ENCODE data around the gene DPP7. TPM values are rescaled to one million over a fixed set of nuclear protein-coding genes. Genes with fewer than 3 reads are reported as not detected.

Gene DPP7
- total and polyA plus RNA-seq, 7 donors: 34.8 to 75.3 (median 67.4) TPM

GRCh38 chr9:137140151-137141012 lies 25.8 kb upstream of the DPP7 start:
- no peak for DNase-seq
- no peak for ATAC-seq
- no peak overlapping the region for H3K4me3 ChIP-seq
- 52 to 55% (median 53%) methylated on average over 26 of the region's 26 CpGs for WGBS, 3 donors
- H3K36me3 ChIP-seq (ENCODE audit: insufficient read depth in 1 of 2, low read depth in 1 of 2): no peaks in the 10 kb centered on the region
- no peaks in the 10 kb centered on the region for H3K4me1 ChIP-seq
- no peaks in the 10 kb centered on the region for H3K9me3 ChIP-seq
- intact Hi-C loops (cut with DNase I): no loop called here
- TF ChIP-seq, protein P1, sequence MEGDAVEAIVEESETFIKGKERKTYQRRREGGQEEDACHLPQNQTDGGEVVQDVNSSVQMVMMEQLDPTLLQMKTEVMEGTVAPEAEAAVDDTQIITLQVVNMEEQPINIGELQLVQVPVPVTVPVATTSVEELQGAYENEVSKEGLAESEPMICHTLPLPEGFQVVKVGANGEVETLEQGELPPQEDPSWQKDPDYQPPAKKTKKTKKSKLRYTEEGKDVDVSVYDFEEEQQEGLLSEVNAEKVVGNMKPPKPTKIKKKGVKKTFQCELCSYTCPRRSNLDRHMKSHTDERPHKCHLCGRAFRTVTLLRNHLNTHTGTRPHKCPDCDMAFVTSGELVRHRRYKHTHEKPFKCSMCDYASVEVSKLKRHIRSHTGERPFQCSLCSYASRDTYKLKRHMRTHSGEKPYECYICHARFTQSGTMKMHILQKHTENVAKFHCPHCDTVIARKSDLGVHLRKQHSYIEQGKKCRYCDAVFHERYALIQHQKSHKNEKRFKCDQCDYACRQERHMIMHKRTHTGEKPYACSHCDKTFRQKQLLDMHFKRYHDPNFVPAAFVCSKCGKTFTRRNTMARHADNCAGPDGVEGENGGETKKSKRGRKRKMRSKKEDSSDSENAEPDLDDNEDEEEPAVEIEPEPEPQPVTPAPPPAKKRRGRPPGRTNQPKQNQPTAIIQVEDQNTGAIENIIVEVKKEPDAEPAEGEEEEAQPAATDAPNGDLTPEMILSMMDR (IDR thresholded peaks at IDR 0.05): no peak
- no peak overlapping the region for H3K27ac ChIP-seq
- peaks cover 0 to 92% (median 50%) of the 10 kb centered on the region in 3 donors for H3K27me3 ChIP-seq (ENCODE audit: insufficient read depth in 3 of 3, low read length in 2 of 3)

DNA sequence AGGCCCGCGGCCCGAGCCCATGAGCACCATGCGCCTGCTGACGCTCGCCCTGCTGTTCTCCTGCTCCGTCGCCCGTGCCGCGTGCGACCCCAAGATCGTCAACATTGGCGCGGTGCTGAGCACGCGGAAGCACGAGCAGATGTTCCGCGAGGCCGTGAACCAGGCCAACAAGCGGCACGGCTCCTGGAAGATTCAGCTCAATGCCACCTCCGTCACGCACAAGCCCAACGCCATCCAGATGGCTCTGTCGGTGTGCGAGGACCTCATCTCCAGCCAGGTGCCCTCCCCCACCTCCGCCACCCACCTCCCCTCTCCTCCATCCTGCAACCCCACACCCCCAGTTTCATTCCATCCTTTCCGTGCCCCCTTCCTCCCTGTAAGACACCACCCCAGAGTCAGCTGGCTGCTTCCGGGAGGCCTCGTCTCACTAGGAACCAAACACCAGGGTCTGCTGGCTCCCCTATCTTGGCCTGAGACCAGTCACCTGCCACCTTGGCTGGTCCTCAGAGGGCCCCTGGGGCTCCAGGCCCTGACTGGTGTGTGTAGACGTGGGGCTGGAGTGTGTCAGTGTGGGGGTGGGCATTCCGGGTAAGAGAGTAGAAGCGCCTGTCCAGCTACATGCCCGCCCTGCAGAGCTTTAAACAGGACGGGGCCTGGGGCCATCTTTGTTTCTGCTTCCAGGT lies 25.1 kb upstream of the DPP7 start:
- DNase-seq: no peak
- 15 to 20% (median 18%) methylated on average over 33 to 37 of the region's 37 CpGs for WGBS, 3 donors
- Histone ChIP-seq H3K4me3 (no peak overlapping the region), H3K27me3 (ENCODE audit: insufficient read depth in 3 of 3, low read length in 2 of 3) (peaks cover 0 to 97% (median 50%) of the 10 kb centered on the region in 3 donors), H3K27ac (no peak overlapping the region), H3K36me3 (ENCODE audit: insufficient read depth in 1 of 2, low read depth in 1 of 2) (no peaks in the 10 kb centered on the region), H3K4me1 (no peaks in the 10 kb centered on the region), H3K9me3 (no peaks in the 10 kb centered on the region)
- TF ChIP-seq, protein P1 (IDR thresholded peaks at IDR 0.05): no peak
- intact Hi-C loops (cut with DNase I): no loop called here
- ATAC-seq: no peak

GRCh38 chr9:137138722-137139467 lies 24.4 kb upstream of the DPP7 start, which contains the start of gene GRIN1:
TSS of gene GRIN1 (plus strand) at chr9:137139154. CDS start at chr9:137139487, 333 bp downstream.
- no peaks in the 10 kb centered on the region for H3K36me3 ChIP-seq (ENCODE audit: insufficient read depth in 1 of 2, low read depth in 1 of 2)
- DNase-seq (no peak), ATAC-seq (peak; percentile 60 to 72 (median 68))
- H3K9me3 ChIP-seq: no peaks in the 10 kb centered on the region
- peaks cover 0 to 98% (median 50%) of the 10 kb centered on the region in 3 donors for H3K27me3 ChIP-seq (ENCODE audit: insufficient read depth in 3 of 3, low read length in 2 of 3)
- H3K4me1 ChIP-seq: no peaks in the 10 kb centered on the region
- H3K27ac ChIP-seq: no peak within 1 kb of the TSS
- intact Hi-C loops (cut with DNase I): no loop called here
- H3K4me3 ChIP-seq: peak within 1 kb of the TSS; percentile 15
- TF ChIP-seq, protein P1 (IDR thresholded peaks at IDR 0.05): no peak
- WGBS, 3 donors: 2 to 10% (median 3%) methylated on average over 61 to 104 of the region's 104 CpGs

- Histone ChIP-seq H3K27ac (no peak overlapping the region), H3K36me3 (ENCODE audit: insufficient read depth in 1 of 2, low read depth in 1 of 2) (no peaks in the 10 kb centered on the region), H3K27me3 (ENCODE audit: insufficient read depth in 3 of 3, low read length in 2 of 3) (peaks cover 0 to 98% (median 45%) of the 10 kb centered on the region in 3 donors), H3K4me1 (no peaks in the 10 kb centered on the region), H3K9me3 (no peaks in the 10 kb centered on the region), H3K4me3 (no peak overlapping the region)
- DNase-seq (no peak), ATAC-seq (no peak)
- TF ChIP-seq, protein P1 (IDR thresholded peaks at IDR 0.05): no peak
- intact Hi-C loops (cut with DNase I): no loop called here
- WGBS, 3 donors: 5 to 8% (median 5%) methylated on average over 25 of the region's 25 CpGs
These were observed 23.7 kb upstream of the DPP7 start for GRCh38 chr9:137138058-137138721.
